Peyer's patch (tissue), 4 donors: ENCODE results near the gene IFNL2.
"Not testable (repeated sequence)": the region's sequence is repeated elsewhere in the genome, so short reads cannot be mapped to it uniquely, and the experiment has no call there.

Source experiments
- CTCF ChIP-seq, 6 experiments: fragments of 450-650 bp in 4 of 6; fragments of 200-600 bp in 2 of 6; sonication (generic) in 1 of 6; IDR thresholded peaks; one replicate each; pipeline ENCODE4 v1.5.1; 2017 to 2019; ENCODE audit warnings: antibody characterized with exemption in 6 of 6, mild to moderate bottlenecking in 3 of 6, moderate library complexity in 1 of 6
- POLR2A ChIP-seq, 2 donors: fragments of 450-650 bp; IDR thresholded peaks; one replicate each; pipeline ENCODE4 v1.5.1; 2017; ENCODE audit warnings: antibody characterized with exemption in 2 of 2, mild to moderate bottlenecking in 2 of 2, moderate library complexity in 2 of 2

GRCh38 chr19:39219108-39219507, 49.1 kb upstream of the IFNL2 start:
- TF ChIP-seq POLR2A, CTCF (IDR thresholded peaks at IDR 0.05): not testable (repeated sequence)
